ENCODE results near the gene UXS1. TPM values are rescaled to one million over a fixed set of nuclear protein-coding genes. Genes with fewer than 3 reads are reported as not detected.

Gene UXS1
- total RNA-seq, 1 donor = 22.8 TPM

DNA sequence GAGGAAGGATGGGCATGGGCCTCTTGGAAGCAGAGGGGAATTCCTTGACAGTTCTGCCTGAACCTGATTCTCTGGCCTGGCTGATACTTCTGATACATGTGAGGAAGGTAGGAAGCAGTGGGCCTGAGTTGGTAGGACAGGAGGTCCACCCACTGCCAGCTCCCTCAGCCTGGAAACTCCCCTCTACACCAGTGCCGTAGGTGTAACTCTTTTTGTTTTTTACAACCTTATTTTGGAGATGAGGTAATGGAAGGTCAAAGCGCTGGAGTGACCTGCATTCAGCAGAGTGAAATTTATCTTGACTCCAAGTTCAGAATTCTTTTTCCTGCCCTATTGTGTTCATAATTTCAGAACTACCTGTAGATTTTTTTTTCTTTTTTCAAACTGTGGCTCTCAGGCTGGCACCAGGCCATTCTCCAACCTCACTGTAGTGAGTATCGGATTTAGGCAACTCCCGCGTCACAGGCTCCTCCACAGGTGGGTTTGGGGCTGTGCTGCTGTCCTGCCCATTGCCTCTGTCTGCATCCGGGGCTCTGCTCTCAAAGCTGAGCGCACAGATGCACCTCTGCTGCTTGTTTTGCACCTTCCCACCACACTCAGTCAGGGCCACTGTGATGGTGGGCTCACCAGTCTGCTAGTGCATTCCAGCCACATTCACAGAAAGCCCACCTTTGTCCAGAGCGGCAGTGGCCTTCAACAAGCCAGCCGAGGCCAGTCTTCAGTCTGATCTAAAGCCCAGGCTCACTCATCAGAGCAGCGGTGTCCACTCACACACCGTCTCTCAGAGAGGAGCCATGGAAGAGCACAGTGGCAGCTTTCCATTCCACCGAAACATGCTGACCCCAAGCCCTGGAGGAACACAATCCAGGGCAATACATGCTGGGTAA lies 87.2 kb downstream of the UXS1 start:
- H3K79me2 ChIP-seq (ENCODE audit: insufficient read depth, low read length) = no peaks in the 10 kb centered on the region
- H3K4me3 ChIP-seq (ENCODE audit: insufficient read depth, low read length) = no peak overlapping the region
- no peak overlapping the region for H3K27ac ChIP-seq (ENCODE audit: low read depth, low read length)
- peaks cover 8% of the 10 kb centered on the region for H4K20me1 ChIP-seq (ENCODE audit: insufficient read depth, low read length)
- H3K36me3 ChIP-seq (ENCODE audit: insufficient read depth, low read length) = peaks cover 3% of the 10 kb centered on the region
- no peaks in the 10 kb centered on the region for H3K27me3 ChIP-seq (ENCODE audit: insufficient read depth, low read length)
- H2AFZ ChIP-seq (ENCODE audit: low read length) = no peak overlapping the region
- no peak for TF ChIP-seq CTCF (IDR thresholded peaks at IDR 0.05; ENCODE audit: extremely low read depth, low read depth, low read length)
- H3K4me1 ChIP-seq (ENCODE audit: insufficient read depth, low read length) = peaks cover 4% of the 10 kb centered on the region
- DNase-seq (ENCODE audit: insufficient read length, low spot score, missing footprints) = no peak
- H3K9me3 ChIP-seq (ENCODE audit: low read depth, low read length) = no peaks in the 10 kb centered on the region
- no peak overlapping the region for H3K4me2 ChIP-seq (ENCODE audit: insufficient read depth, low read length)

DNA sequence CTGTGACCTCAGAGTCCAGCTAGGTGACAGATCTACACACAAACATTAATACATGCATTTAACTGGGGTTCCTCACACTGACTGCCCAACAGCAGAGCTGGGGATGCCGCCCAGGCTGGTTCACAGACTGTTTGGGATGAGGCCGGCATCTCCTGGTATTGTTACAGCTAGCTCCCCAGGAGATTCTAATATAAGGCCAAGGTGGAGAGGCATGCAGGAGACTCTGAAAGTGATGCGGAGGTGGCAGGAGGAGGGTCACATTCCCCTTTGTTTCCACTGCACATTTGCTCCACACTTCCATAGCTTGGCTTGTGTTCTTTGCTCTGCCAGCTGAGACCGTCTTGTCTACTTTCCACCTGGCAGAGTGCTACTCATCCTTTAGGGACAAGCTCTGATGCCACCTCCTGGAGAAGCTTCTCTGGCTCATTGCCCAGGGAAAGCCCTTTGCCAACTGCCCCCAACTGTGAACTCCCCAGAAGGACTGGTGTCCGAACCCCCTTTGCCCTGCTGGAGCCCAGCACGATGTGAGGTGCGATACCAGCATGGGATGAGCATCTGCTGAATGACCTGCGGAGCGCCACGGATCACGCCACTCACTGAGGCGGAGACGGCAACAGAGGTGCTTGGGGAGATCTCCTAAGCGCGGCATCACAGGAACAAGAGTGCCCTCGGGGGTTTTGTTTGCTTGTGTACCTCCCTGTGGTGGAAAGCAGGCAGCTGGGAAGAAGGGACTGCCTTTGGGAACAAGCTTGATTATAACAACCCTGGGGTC lies 88.8 kb downstream of the UXS1 start:
- H3K4me2 ChIP-seq (ENCODE audit: insufficient read depth, low read length) = no peak overlapping the region
- no peak overlapping the region for H2AFZ ChIP-seq (ENCODE audit: low read length)
- no peak for DNase-seq (ENCODE audit: insufficient read length, low spot score, missing footprints)
- peaks cover 8% of the 10 kb centered on the region for H4K20me1 ChIP-seq (ENCODE audit: insufficient read depth, low read length)
- H3K27me3 ChIP-seq (ENCODE audit: insufficient read depth, low read length) = no peaks in the 10 kb centered on the region
- H3K36me3 ChIP-seq (ENCODE audit: insufficient read depth, low read length) = peaks cover 3% of the 10 kb centered on the region
- no peaks in the 10 kb centered on the region for H3K79me2 ChIP-seq (ENCODE audit: insufficient read depth, low read length)
- no peak overlapping the region for H3K27ac ChIP-seq (ENCODE audit: low read depth, low read length)
- no peaks in the 10 kb centered on the region for H3K9me3 ChIP-seq (ENCODE audit: low read depth, low read length)
- H3K4me3 ChIP-seq (ENCODE audit: insufficient read depth, low read length) = no peak overlapping the region
- peaks cover 4% of the 10 kb centered on the region for H3K4me1 ChIP-seq (ENCODE audit: insufficient read depth, low read length)
- no peak for TF ChIP-seq CTCF (IDR thresholded peaks at IDR 0.05; ENCODE audit: extremely low read depth, low read depth, low read length)

DNA sequence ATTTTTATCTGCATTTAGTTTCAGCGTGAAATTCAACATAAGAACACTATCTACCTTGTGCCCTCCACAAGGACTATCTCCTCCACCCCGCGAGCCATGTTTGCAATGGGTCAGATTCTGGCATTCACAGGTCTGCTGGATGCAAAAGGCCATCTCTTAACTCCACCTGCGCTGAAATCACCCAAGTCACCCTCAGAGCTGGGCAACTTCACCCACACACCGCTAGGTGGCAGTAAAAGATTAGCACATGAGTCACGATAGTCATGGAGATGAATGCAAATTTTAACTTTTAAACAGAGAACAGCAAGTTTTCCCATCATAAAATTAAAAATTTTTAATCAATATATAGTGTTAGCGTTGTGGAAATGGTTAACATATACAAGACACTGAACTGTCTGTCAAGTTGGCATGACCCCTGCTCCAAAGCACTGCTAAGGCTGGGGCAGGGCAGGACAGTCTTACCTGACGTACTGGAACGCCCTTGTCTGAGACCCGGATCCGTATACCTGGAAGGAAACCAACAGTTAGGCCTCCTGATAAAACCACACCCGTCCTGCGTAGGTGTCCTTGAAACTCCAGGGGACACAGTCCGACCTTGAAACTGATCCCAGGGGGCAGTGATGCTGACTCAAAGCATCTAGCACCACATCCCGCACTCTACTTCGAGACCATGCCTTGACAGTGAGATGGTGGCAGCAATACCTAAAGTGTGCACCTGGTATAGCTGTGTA lies 89.6 kb downstream of the UXS1 start:
- peak; percentile 92 for DNase-seq (ENCODE audit: insufficient read length, low spot score, missing footprints)
- peak; percentile 98 for TF ChIP-seq CTCF (IDR thresholded peaks at IDR 0.05; ENCODE audit: extremely low read depth, low read depth, low read length)

More for the DNA sequence above, 89.6 kb downstream of the UXS1 start:
- H3K27me3 ChIP-seq (ENCODE audit: insufficient read depth, low read length) = no peaks in the 10 kb centered on the region
- H3K79me2 ChIP-seq (ENCODE audit: insufficient read depth, low read length) = no peaks in the 10 kb centered on the region
- H4K20me1 ChIP-seq (ENCODE audit: insufficient read depth, low read length) = peaks cover 8% of the 10 kb centered on the region
- H3K27ac ChIP-seq (ENCODE audit: low read depth, low read length) = no peak overlapping the region
- H3K9me3 ChIP-seq (ENCODE audit: low read depth, low read length) = no peaks in the 10 kb centered on the region
- H3K36me3 ChIP-seq (ENCODE audit: insufficient read depth, low read length) = peaks cover 3% of the 10 kb centered on the region
- H3K4me2 ChIP-seq (ENCODE audit: insufficient read depth, low read length) = no peak overlapping the region
- peaks cover 4% of the 10 kb centered on the region for H3K4me1 ChIP-seq (ENCODE audit: insufficient read depth, low read length)
- no peak overlapping the region for H2AFZ ChIP-seq (ENCODE audit: low read length)
- no peak overlapping the region for H3K4me3 ChIP-seq (ENCODE audit: insufficient read depth, low read length)
